NCI-H1417 treated with DMSO at 0.1 percent for 48 hours (cell line): Measurements from ENCODE around the gene PLCB1.
"Not testable (repeated sequence)": the region's sequence is repeated elsewhere in the genome, so short reads cannot be mapped to it uniquely, and the experiment has no call there.

Experiments used
- DNase-seq: peaks from one replicate; lab custom pipeline; 2025; lab: John Stamatoyannopoulos, UW

PLCB1 gene

GRCh38 chr20:8131598-8132483 lies at the start of gene PLCB1:
Gene PLCB1, plus strand, starts transcription at chr20:8132266. Its CDS starts 386 bp downstream, at chr20:8132652.
- peak; percentile 59 for DNase-seq

- no peak for DNase-seq
These were observed 49.1 kb upstream of the PLCB1 start for GRCh38 chr20:8082989-8083388.

GRCh38 chr20:8089668-8090067 lies 42.4 kb upstream of the PLCB1 start:
- no peak for DNase-seq

- no peak for DNase-seq
These were observed 37.6 kb upstream of the PLCB1 start for GRCh38 chr20:8094415-8094818.

GRCh38 chr20:8094850-8095249 lies 37.2 kb upstream of the PLCB1 start:
- no peak for DNase-seq

GRCh38 chr20:8095648-8096572 lies 36.2 kb upstream of the PLCB1 start:
- no peak for DNase-seq

GRCh38 chr20:8097307-8097706 lies 34.8 kb upstream of the PLCB1 start:
- no peak for DNase-seq

GRCh38 chr20:8104252-8104651 lies 27.8 kb upstream of the PLCB1 start:
- no peak for DNase-seq

GRCh38 chr20:8114612-8115011 lies 17.5 kb upstream of the PLCB1 start:
- not testable (repeated sequence) for DNase-seq

GRCh38 chr20:8115436-8115835 lies 16.6 kb upstream of the PLCB1 start:
- no peak for DNase-seq

- no peak for DNase-seq
These were observed 15.8 kb upstream of the PLCB1 start for GRCh38 chr20:8116067-8116811.

GRCh38 chr20:8117636-8118035 lies 14.4 kb upstream of the PLCB1 start:
- DNase-seq, result no peak

GRCh38 chr20:8118039-8118438 lies 14.0 kb upstream of the PLCB1 start:
- DNase-seq, result no peak

GRCh38 chr20:8118760-8119159 lies 13.3 kb upstream of the PLCB1 start:
- no peak for DNase-seq

GRCh38 chr20:8121666-8122065 lies 10.4 kb upstream of the PLCB1 start:
- DNase-seq, result no peak

GRCh38 chr20:8124639-8125038 lies 7.4 kb upstream of the PLCB1 start:
- DNase-seq, result no peak

- no peak for DNase-seq
These were observed 5.9 kb upstream of the PLCB1 start for GRCh38 chr20:8126181-8126580.

GRCh38 chr20:8126841-8127378 lies 5.2 kb upstream of the PLCB1 start:
- DNase-seq, result no peak

GRCh38 chr20:8127553-8128255 lies 4.4 kb upstream of the PLCB1 start:
- no peak for DNase-seq

GRCh38 chr20:8128291-8129060 lies 3.6 kb upstream of the PLCB1 start:
- DNase-seq, result no peak
